ENCODE data around the gene GEMIN2. TPM values are rescaled to one million over a fixed set of nuclear protein-coding genes. Genes with fewer than 3 reads are reported as not detected.
"Not testable (repeated sequence)": the region's sequence is repeated elsewhere in the genome, so short reads cannot be mapped to it uniquely, and the experiment has no call there.

Gene GEMIN2
- total RNA-seq, 2 donors from 2014 or later: 8.2 to 13.3 TPM

DNA sequence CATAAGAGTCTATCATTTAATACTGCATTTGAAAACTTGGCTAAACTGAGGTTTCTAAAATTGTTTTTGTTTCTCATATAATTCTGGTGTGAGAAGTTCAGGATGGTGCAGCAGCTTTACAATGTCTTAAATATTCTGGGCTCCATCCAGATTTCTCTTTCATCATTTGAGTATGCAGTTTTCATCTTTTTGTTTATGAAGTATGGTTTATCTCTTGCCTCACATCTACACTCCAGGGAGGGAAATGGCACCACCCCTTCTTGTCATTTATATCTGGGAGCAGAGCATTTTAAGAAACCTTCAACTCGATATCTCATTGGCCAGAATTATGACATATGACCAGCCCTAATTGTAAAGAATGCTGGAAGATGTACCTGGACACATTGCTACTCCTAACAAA lies 24.3 kb downstream of the GEMIN2 start:
- intact Hi-C loops (cut with DNase I): no loop called here
- H3K4me1 ChIP-seq: no peaks in the 10 kb centered on the region
- H3K27ac ChIP-seq: no peak overlapping the region
- no peaks in the 10 kb centered on the region for H3K36me3 ChIP-seq
- no peaks in the 10 kb centered on the region for H3K27me3 ChIP-seq
- no peak overlapping the region for H3K4me3 ChIP-seq
- DNase-seq: no peak
- no peak overlapping the region for H3K9ac ChIP-seq (ENCODE audit: low read depth in 2 of 2, low read length in 2 of 2)
- no peaks in the 10 kb centered on the region for H3K9me3 ChIP-seq
- TF ChIP-seq, protein P1, sequence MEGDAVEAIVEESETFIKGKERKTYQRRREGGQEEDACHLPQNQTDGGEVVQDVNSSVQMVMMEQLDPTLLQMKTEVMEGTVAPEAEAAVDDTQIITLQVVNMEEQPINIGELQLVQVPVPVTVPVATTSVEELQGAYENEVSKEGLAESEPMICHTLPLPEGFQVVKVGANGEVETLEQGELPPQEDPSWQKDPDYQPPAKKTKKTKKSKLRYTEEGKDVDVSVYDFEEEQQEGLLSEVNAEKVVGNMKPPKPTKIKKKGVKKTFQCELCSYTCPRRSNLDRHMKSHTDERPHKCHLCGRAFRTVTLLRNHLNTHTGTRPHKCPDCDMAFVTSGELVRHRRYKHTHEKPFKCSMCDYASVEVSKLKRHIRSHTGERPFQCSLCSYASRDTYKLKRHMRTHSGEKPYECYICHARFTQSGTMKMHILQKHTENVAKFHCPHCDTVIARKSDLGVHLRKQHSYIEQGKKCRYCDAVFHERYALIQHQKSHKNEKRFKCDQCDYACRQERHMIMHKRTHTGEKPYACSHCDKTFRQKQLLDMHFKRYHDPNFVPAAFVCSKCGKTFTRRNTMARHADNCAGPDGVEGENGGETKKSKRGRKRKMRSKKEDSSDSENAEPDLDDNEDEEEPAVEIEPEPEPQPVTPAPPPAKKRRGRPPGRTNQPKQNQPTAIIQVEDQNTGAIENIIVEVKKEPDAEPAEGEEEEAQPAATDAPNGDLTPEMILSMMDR (IDR thresholded peaks at IDR 0.05): no peak

- Histone ChIP-seq H3K27ac (no peak overlapping the region), H3K9me3 (no peaks in the 10 kb centered on the region), H3K4me3 (no peak overlapping the region), H3K27me3 (no peaks in the 10 kb centered on the region), H3K9ac (ENCODE audit: low read depth in 2 of 2, low read length in 2 of 2) (no peak overlapping the region), H3K4me1 (no peaks in the 10 kb centered on the region), H3K36me3 (no peaks in the 10 kb centered on the region)
- TF ChIP-seq, protein P1 (IDR thresholded peaks at IDR 0.05): no peak
- intact Hi-C loops (cut with DNase I): no loop called here
- DNase-seq: no peak
Observed at GRCh38 chr14:39140170-39140569, 26.0 kb downstream of the GEMIN2 start.

DNA sequence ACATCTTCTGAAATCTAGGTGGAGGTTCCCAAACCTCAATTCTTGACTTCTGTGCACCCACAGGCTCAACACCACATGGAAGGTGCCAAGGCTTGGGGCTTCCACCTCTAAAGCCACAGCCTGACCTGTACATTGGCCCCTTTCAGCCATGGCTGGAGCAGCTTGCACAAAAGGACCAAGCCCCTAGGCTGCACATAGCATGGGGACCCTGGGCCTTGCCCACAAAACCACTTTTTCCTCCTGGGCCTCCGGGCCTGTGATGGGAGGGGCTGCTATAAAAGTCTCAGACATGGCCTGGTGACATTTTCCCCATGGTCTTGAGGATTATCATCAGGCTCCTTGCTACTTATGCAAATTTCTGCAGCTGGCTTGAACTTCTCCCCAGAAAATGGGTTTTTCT lies 27.5 kb downstream of the GEMIN2 start:
- H3K27me3 ChIP-seq; H3K4me3 ChIP-seq; H3K36me3 ChIP-seq; intact Hi-C loops (cut with DNase I); H3K27ac ChIP-seq; DNase-seq; H3K9ac ChIP-seq (ENCODE audit: low read depth in 2 of 2, low read length in 2 of 2); H3K9me3 ChIP-seq; H3K4me1 ChIP-seq: not testable (repeated sequence)

- H3K9ac ChIP-seq (ENCODE audit: low read depth in 2 of 2, low read length in 2 of 2); DNase-seq; intact Hi-C loops (cut with DNase I); H3K27me3 ChIP-seq; H3K4me1 ChIP-seq; H3K36me3 ChIP-seq; H3K4me3 ChIP-seq; H3K9me3 ChIP-seq; H3K27ac ChIP-seq: not testable (repeated sequence)
Observed at GRCh38 chr14:39143226-39143625, 29.1 kb downstream of the GEMIN2 start.

DNA sequence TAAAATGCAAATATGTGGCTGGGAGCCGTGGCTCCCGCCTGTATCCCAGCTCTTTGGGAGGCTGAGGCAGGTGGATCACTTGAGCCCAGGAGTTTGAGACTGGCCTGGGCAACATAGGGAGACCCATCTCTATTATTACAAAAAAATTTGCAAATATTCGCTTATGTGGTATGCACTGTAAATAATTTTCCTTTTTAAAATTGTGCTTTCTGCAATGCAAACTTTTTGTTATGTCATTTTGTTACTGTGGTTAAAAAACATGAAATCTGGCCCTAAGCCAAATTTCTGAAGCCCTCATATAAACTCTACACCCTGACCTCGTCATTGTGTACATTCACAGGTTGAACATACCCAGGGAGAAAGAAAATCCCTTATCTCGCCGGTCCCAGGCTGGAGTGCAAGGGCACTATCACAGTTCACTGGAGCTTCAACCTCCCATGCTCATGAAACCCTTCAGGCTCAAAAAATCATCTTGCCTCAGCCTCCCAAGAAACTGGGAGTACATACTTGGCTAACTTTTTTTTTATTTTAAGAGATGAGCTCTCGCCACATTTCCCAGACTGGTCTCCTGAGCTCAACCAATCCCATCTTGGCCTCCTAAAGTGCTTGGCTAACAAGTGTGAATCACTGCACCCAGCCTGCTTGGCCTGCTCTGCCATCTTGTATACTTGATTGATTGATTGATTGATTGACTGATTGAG lies 31.3 kb downstream of the GEMIN2 start:
- Histone ChIP-seq H3K9me3 (no peaks in the 10 kb centered on the region), H3K27ac (no peak overlapping the region), H3K4me3 (no peak overlapping the region), H3K4me1 (no peaks in the 10 kb centered on the region), H3K27me3 (no peaks in the 10 kb centered on the region), H3K9ac (ENCODE audit: low read depth in 2 of 2, low read length in 2 of 2) (no peak overlapping the region), H3K36me3 (no peaks in the 10 kb centered on the region)
- TF ChIP-seq, protein P1 (IDR thresholded peaks at IDR 0.05): no peak
- DNase-seq: no peak
- intact Hi-C loops (cut with DNase I): no loop called here

GRCh38 chr14:39154594-39155189 lies 40.6 kb downstream of the GEMIN2 start:
- Histone ChIP-seq H3K4me1 (no peaks in the 10 kb centered on the region), H3K36me3 (peaks cover 10% of the 10 kb centered on the region), H3K9me3 (no peaks in the 10 kb centered on the region), H3K9ac (ENCODE audit: low read depth in 2 of 2, low read length in 2 of 2) (no peak overlapping the region), H3K27ac (no peak overlapping the region), H3K4me3 (no peak overlapping the region), H3K27me3 (no peaks in the 10 kb centered on the region)
- intact Hi-C loops (cut with DNase I): no loop called here
- TF ChIP-seq, protein P1 (IDR thresholded peaks at IDR 0.05): no peak
- DNase-seq: no peak

Data from colonic mucosa (tissue), 4 donors.